CD4-positive, alpha-beta T cell treated with Interferon gamma for 1 hour (primary cell): Measurements from ENCODE around the gene LIMK2.
A peak's percentile ranks its signal among the peaks of the same experiment; 100 is the strongest.
"Not testable (repeated sequence)": the region's sequence is repeated elsewhere in the genome, so short reads cannot be mapped to it uniquely, and the experiment has no call there.

Source experiments
- DNase-seq: peaks from one replicate; pipeline ENCODE4 v3.0.0-alpha.2; 2020

LIMK2 gene

DNA sequence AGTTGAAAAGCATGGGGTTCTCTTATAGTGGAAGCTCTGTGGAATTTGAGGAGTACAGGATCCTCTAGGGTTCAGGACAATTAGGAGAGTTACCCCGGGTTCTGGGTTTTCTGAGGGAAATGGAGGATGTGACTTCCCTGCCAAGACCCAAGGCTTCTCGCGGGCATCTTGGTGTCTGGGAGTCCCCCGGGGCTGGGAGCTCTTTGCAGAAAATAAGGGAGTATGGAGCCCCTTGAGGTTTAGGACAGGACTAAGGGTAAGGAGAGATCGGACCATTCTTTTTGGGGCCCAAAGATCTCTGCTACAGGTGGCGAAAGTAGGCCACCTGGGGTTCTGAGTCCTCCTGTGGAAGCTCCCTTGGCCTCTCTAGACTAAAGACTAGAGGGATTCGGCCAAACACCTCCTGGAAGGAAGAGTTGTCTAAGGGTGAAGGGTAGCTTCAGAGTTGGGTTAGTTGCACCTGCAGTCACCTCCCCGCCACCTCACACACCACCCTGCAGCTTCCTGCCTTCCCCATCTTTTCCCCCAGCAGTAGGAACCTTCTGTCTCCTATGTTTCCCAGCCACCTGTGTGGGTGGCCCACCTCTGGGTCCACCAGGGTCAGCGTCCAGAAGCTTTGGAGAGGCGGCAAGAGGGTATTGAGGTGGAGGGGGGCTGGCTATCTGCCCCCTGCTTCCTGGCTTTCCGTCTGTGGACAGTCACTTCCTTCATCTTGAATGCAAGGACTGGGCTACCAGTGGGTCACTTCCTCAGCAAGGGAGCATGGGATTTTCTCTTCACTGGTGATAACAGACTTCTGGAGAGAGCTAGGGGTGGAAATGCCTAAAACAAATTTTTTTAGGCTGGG, 908 bp downstream of the LIMK2 start:
- no peak for DNase-seq

- no peak for DNase-seq
Measured at GRCh38 chr22:31215018-31215535, 3.0 kb downstream of the LIMK2 start.

DNA sequence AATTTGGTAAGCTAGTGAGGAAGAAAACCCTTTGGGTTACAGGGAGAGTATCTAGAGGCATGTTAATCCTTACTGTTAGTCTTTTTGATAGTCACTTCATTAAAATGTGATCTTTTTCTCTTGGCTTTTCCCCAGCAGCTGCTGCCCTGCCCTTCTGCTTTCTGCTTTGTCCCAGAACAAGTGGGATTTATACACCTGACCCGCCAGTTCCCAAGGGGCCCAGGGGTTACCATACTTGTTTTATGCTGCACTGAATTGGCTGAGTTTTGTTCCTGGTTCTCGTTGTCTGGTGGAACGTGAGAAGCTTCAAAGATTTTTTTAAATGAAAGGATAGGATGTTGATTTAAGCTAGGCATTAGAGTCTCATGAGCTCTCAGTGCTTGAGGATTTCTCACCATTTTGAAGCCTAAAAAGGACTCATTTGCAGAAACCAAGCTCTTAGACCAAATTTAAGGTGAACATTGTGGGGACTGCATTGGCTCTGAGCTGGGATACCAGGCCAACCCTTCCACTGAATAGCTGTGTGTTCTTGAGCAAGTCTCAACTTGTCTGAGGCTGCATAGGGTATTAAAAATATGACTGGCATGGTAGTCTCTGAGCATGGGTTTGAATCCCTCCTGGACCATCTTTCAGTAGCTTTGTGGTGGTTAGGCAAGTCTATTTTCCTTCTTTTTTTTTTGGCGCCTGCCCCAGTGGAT, 6.6 kb downstream of the LIMK2 start:
- DNase-seq = no peak

- DNase-seq = no peak
Measured at GRCh38 chr22:31221084-31221483, 9.0 kb downstream of the LIMK2 start.

- no peak for DNase-seq
Measured at GRCh38 chr22:31222736-31223135, 10.6 kb downstream of the LIMK2 start.

DNA sequence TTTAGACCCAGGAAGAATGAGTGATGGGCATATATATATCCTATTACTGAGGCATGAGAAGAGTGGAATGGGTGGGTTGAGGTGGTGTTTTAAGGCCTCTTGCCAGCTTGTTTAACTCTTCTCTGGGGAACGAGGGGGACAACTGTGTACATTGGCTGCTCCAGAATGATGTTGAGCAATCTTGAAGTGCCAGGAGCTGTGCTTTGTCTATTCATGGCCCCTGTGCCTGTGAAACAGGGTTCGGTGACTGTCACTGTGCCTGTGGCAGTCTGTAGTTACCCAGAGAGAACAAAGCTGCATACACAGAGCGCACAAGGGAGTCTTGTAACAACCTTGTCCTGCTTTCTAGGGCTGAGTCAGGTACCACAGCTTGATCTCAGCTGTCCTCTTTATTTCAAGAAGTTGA, 11.7 kb downstream of the LIMK2 start:
- DNase-seq = no peak

DNA sequence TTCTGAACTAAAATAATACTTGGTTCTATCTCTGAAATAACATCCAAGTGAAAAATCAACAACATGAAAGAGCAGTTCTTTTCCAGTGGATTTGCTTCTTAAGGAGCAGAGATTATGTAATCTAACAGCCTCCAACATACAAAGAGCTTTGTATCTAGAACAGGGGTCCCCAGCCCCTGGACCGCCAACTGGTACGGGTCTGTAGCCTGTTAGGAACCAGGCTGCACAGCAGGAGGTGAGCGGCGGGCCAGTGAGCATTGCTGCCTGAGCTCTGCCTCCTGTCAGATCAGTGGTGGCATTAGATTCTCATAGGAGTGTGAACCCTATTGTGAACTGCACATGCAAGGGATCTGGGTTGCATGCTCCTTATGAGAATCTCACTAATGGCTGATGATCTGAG, 12.6 kb downstream of the LIMK2 start:
- DNase-seq = not testable (repeated sequence)

GRCh38 chr22:31227186-31227585, 15.1 kb downstream of the LIMK2 start:
- no peak for DNase-seq

DNA sequence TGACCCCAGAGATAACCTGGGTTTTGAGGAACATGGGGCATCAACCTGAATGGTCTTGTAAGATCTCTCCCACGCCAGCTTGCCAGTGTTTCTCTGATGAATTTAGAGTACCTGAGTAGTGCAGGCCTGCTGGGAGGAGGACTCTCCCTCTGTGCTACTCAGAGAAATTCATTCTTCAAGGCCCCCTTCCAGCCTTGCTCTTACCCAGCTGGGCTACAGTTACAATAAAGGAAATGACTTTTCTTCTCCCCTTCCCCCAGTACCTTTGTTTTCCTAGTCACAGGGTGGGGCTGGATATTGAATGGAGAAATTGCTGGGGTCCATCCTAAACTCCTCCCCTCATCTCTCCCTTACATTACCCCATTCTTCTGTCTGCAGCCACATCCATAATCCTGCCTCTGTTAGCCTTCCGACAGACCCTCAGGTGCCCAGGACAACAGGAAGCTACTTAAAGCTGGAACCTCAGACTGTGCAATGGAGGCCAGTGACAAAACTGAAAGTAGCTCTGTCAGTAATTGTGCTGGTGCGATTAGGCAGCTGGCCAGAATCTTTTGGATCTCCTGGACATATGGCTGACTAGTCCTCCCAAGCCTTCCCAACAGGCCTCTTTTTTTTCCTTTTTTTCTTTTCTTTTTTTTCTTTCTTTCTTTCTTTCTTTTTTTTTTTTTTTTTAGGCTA, 17.4 kb downstream of the LIMK2 start:
- no peak for DNase-seq

GRCh38 chr22:31230155-31230870, 18.2 kb downstream of the LIMK2 start:
- peak; percentile 70 for DNase-seq

- peak; percentile 63 for DNase-seq
Measured at GRCh38 chr22:31230871-31231621, 18.9 kb downstream of the LIMK2 start.

- DNase-seq = no peak
Measured at GRCh38 chr22:31233001-31233400, 20.9 kb downstream of the LIMK2 start.

- DNase-seq = peak; percentile 65
Measured at GRCh38 chr22:31235081-31235480, 23.0 kb downstream of the LIMK2 start.

DNA sequence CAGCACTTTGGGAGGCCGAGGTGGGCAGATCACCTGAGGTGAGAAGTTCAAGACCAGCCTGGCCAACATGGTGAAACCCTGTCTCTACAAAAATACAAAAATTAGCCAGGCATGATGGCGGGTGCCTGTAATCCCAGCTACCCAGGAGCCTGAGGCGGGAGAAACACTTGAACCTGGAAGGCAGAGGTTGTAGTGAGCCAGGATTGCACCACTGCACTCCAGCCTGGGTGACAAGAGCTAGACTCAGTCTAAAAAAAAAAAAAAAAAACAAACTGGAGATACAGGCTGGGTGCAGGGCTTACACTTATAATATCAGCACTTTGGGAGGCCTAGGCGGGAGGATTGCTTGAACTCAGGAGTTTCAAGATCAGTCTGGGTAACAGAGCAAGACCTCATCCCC, 23.9 kb downstream of the LIMK2 start:
- not testable (repeated sequence) for DNase-seq

DNA sequence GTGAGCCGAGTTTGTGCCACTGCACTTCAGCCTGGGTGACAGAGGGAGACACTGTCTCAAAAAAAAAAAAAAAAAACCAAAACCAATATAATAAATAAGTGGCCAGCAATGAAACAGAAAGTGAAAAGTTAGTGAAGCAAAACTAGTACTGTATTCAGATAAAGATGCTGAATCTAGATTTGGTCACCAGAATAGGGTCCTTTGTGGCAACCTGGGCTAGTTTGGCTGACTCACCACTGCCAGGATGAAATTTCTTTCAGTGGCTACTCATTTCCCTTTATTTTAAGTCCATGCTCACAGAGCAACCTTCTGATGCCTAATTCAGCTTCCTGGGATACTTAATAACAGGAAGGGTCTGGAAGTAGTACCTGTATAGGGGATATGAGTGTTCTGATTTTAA, 26.0 kb downstream of the LIMK2 start:
- DNase-seq = no peak

DNA sequence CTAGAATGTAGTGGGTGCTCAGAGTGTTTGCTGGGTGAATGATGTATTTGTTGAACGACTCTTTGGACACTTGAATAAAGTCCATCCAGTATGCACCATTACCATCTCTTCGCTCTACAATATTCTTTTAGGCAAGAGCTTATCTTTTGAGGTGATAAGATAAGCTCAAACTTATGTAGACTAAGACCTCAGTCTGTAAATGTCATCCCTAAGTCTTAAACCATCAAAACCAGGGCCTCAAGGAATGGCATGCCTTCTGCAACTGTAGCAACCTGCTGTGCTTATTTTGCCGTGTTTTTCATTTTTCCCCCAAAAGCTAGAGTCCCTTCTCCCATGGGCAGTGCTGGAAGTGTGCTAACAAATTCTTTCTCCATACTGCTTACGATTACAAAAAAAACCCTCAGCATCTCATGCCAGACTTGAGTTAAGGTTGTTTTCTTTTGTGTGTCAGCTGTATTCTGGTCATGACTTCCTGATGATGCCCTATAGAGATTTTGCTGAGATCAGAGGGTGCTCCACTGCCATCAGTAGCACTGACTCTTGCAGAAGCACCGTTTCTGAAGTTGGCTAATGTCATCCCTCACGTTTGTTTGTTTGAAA, 27.8 kb downstream of the LIMK2 start:
- DNase-seq = no peak

DNA sequence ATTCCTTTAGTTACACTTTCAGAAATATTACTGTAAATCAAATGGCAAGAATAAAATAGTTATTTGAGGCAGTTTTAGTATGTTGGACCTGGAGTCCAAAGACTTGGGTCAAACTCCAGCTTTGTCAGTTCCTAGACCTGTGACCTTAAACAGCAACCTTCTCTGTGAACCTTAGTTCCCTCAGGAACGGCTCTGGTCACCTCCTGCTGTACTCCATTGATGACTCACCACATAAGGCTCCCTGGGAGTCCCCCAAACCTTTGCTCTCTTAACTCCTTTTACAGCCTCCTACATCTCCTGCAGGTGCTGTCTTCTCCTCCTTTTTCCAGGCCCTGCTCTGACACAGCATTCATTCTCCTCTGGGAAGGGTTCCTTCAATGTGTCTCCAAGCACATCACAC, 29.1 kb downstream of the LIMK2 start:
- DNase-seq = no peak

- DNase-seq = no peak
Measured at GRCh38 chr22:31241936-31242335, 29.8 kb downstream of the LIMK2 start.

DNA sequence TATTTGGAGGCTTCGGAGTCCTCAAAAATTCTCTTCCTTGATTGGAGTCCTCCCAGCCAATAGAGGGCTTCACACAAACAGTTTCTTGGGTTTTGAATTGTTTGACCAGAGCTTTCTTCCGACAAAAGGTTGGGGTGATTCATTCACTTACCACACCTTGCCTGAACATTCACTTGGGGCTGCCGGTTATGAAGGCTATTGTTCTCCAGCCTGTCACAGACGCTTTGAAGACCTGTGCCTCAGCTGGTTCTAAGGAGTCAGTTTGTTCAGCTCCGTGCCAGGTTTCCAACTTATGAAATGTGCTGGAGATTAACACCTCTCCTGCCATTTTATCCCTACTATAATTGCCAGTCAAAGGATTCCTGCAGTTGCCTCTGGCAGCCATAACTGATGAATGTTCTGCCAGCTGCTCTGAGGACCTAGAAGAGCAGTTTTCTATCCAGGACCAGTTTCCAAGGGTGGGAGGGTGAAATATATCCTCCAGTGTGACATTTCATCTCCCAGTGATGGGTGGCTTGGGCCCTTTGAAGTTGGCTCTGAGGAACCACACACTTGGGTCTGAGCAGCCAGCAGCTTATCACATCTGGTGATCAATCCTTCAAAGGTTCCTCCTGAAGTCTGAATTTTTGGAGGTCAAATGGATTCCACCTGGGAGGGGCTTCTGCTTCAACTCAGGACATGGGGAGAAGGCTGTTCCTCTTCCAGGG, 31.4 kb downstream of the LIMK2 start:
- DNase-seq = no peak

DNA sequence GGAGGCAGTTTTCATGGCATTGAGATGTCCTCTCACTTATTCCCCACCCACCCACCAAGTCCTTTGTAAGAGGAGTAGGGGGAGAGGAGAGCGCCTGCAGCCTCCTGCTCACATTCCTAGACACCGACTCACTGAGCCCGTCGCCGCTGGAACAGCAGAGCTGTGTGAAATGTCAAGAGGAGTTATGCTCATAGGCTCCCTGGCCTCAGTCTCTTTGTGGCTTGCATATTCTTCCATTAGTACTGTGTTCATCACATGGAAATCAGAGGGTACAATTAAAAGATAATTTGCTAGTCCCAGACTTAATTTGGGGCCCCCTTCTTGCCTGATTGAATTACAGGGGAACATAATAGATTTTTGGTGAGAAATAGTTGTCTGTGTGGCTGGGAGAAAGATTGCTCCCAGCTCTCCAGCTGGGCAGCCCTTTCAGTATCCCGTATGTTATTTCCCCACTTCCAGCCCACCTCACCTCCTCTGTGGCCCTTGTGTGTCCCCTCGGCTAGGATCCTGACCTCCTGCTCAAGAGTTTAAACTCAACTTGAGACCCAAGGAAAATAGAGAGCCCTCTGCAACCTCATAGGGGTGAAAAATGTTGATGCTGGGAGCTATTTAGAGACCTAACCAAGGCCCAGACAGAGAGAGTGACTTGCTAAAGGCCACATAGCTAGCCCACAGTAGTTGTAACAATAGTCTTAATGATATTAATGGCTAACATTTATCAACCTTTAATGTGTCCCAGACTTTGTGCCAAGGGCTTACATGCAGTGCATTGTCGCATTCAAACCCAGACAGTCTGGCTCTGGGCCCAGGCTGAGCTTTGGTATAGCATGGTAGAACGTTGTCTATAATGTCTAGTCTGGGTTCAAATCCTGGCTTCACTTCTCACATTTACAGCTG, 32.2 kb downstream of the LIMK2 start:
- DNase-seq = no peak
